Tongue (tissue), 2 donors: ENCODE measurements around the gene CCDC85A. TPM values are rescaled to one million over a fixed set of nuclear protein-coding genes. Genes with fewer than 3 reads are reported as not detected.

Experiments
- DNase-seq: peaks from one replicate; pipeline ENCODE4 v3.0.0-alpha.2; 2015
- total RNA-seq: library from RNA; depleted of rRNA; stranded (reverse); fragments of >200 nt; gene quantifications from one replicate; pipeline ENCODE4 v1.2.3, GENCODE V29; 2014

Gene CCDC85A
- total RNA-seq, 1 donor from 2014 or later, result 7.5 TPM

DNA sequence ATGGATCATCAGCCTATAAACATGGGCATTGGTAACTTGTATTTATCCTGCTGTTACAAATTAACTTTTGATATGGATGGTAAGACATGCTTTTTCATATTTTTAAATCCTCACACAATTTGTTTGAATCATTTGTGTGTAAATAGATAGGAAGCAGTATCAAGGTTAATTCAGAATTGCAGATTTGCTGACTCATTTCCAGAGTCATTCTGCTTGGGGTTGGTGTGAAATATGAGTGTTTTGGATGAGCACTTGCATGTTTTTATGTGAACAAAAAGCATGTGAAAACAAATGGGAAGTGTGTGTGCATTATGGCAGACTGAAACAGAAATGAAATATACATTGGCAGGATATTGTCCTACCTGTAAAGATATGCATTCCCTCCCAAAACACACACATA is 11.8 kb downstream of the CCDC85A start:
- DNase-seq, result no peak

- DNase-seq, result no peak
These were observed 14.0 kb downstream of the CCDC85A start for GRCh38 chr2:56197816-56198215.

DNA sequence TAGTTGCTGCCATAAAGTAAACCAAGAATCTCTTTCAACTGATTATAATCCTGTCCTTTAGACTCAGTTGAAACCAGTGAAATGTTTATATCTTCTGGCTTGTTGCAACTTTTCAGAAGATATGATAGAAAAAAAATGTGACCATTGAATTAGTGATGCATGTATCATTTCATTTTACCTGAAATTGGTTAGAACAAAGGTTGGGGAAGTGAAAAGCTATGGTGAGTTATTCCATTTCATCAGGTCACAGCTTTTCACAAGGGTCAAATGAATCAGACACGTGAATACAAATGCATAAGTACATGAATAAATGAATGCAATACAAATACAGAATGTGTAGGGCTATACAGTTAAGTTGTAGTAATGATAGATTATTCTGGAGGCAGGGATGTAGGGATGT is 15.1 kb downstream of the CCDC85A start:
- DNase-seq, result no peak

- no peak for DNase-seq
These were observed 15.7 kb downstream of the CCDC85A start for GRCh38 chr2:56199492-56199891.

- DNase-seq, result no peak
These were observed 18.8 kb downstream of the CCDC85A start for GRCh38 chr2:56202381-56203121.

DNA sequence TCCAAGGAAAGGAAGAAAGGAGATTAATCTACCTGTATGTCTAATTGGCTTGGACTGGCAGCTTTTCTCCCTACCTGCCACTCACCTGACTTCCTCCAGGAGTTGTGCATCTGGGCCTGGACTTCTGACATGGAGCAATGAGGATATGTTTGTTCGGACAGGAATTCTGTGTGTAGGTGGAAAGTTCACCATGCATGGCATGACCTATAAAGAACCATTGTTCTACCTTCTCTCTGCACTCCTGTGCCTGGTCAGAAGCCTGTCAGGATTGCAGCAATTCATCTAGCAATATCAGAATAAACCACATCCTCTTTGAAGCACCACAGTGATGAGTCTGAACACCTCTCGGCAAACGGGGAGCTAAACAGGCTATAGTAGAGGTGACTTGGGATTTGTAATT is 20.8 kb downstream of the CCDC85A start:
- no peak for DNase-seq

GRCh38 chr2:56206250-56206649 is 22.5 kb downstream of the CCDC85A start:
- no peak for DNase-seq

DNA sequence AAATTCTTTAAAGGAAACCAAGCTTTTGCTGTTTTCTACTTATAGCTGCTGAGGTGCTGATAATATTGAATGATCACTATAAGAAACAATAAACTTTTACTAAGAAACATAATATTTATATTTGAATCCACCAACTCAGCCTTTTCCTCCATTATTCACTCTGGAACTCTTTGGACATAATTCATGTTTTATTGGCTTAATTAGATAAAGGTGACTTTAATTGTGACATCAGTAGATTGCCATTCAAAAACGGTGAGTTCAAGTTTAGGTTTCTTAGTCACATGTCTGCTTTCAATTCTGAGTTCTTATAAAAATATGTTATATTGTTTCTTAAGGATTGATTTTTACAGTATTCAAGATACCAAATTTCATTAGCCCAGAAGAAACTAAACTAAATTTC is 24.0 kb downstream of the CCDC85A start:
- no peak for DNase-seq

GRCh38 chr2:56208380-56208779 is 24.6 kb downstream of the CCDC85A start:
- no peak for DNase-seq

- DNase-seq, result no peak
These were observed 25.9 kb downstream of the CCDC85A start for GRCh38 chr2:56209701-56210100.

DNA sequence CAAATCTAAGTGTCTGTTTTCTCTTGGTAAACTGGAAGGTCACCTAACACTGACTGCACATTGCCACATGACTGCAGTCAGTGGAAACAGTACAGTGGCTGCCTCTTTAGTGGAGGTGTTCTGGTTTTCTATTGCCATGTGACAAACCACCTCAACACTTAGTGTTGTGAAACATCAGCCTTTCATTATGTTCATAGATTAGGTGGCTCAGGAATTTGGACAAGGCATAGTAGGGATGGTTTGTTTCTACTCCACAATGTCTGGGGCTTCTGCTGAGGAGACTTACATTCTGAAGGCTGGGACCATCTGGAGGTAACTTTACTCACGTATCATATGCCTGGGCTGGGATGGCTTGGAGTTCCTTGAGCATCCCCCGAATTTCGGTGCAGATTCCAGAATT is 26.5 kb downstream of the CCDC85A start:
- no peak for DNase-seq

- no peak for DNase-seq
These were observed 27.3 kb downstream of the CCDC85A start for GRCh38 chr2:56211048-56211447.

DNA sequence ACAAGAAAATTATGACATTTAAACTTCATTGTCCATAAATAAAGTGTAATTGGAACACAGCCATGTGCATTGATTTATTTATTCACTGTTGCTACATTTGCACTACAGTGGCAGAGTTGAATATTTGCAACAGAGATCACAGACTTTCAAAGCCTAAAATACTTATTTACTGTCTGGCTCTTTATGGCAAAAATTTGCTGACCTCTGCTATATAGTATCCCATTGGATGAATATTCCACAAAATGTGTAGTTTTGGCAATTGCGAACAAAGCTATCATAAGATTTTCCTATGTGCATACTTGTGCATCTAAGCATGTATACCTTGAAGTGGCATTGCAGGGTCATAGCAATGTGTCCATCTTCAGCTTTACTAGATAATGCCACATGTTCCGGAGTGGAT is 32.1 kb downstream of the CCDC85A start:
- no peak for DNase-seq

DNA sequence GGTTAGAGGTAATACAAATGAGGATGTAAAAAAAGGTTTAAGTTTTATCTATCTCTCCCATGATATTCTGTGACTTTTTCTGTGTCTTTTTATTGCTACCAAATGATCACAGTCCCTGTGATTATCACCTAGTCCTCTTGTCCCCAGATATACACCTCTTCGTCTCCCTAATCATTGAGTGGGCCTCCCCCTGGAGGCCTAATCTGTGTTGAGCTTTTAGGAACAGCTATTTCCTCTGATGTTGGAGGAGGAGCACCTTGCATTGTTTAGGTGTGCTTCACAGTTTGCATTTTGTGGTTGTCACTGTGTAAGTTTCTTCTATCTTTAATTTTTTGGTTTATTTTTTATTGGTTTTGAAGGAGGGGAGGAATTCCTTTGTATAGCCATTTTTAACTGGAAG is 33.3 kb downstream of the CCDC85A start:
- DNase-seq, result no peak

DNA sequence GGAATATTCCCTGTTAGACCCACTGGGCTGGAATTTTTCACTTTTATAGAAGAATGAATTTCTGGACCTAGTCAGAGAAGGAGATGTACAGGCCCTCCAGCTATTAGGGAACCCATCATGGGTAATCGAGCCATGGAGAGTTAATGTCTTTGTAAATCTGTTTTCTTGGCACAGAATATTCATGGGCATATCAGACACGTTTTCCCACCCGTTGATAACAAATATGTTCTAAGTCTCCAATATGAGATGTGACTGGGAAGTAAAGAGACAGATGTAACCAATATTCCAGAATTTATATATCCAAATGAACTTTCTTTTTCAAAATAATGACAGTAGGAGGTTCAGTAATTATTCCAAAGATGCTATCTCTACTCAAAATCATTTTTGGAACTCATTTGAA is 38.7 kb downstream of the CCDC85A start:
- DNase-seq, result no peak

DNA sequence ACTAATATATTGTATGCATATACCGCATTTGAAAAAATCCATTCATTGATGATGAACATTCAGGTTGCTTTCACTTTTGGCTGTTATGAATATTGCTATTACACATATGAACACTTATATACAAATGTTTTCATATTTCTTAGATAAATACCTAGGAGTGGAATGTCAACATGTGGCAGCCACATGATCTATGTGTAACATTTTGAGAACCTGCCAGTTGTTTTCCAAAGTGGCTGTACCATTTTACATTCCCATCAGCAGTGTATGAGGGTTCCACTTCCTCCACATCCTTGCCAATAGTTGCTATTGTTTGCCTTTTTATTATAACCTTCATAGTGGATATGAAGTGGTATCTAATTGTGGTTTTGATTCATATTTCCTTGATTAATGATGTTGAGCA is 40.5 kb downstream of the CCDC85A start:
- DNase-seq, result no peak

GRCh38 chr2:56227811-56228210 is 44.0 kb downstream of the CCDC85A start:
- DNase-seq, result no peak

DNA sequence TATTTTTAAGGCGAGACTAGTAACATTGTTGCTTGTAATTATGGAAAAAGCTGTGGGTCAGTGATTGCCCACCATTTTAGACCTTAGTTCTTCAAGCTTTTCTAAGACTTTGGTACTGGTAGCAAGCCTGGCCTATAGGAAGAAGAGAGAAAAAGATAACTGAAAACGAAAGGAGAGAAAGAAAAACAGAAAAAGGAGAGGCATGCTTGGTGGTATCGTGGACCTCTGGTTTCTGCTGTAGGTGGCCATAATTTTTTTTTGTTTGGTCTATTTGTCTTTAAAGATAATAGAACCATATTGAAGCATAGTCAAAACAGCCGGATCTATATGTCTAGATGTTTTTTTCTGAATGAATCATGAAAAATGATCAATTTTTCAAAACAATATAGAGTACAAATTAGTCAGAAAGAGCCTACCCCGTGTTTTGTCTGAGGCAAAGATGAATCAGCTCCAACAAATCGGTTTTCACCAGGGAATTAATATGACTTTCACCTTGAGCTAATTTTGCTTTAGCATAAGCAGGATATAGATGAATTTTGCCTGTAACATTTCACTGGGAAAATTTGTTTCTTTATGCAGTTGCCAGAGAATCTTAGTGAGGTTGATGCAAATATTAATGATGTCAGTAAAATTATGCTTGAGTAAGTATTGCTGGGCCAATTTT is 45.7 kb downstream of the CCDC85A start:
- DNase-seq, result no peak

GRCh38 chr2:56230156-56230555 is 46.4 kb downstream of the CCDC85A start:
- no peak for DNase-seq

- DNase-seq, result no peak
These were observed 47.6 kb downstream of the CCDC85A start for GRCh38 chr2:56231361-56231760.

DNA sequence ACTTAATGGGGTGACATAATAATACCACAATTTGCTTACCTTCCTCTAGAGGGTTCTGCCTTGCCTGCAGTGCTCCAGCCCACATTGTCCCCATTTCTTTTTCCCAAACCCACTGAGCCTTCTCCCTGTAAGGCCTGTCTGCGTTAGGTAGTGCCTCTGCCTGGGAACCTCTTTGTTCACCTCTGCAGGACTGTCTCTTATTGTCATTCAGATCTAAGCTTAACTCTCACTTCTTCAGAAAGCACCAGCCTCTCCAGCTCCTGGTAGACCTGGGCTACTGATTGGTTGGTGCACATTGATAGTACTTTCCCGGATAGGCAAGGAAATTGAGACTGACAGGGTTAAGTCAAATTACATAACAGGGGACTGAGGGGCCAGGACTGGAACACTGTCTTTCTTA is 49.1 kb downstream of the CCDC85A start:
- no peak for DNase-seq

GRCh38 chr2:56234241-56234640 is 50.5 kb downstream of the CCDC85A start:
- DNase-seq, result peak; percentile 65

GRCh38 chr2:56239030-56239429 is 55.2 kb downstream of the CCDC85A start:
- no peak for DNase-seq

DNA sequence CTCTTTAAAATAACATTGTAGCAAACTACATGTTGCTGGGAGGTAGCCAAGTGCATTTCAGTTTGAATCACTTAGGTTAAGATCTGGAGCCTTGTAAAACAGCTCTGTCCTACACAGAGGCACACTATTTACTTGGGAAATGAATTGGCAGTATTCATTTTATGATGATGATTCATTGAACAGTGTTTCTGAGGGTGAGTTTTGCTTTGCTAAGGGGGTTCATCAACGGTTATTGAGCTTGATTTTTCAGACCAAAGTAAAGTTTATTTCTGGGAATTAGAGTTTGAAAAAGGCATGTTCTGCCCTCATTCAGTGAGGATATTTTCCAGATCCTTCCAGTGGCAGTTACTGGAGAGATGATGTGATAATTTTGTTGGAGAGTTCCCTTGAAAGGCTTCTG is 55.6 kb downstream of the CCDC85A start:
- peak; percentile 31 for DNase-seq
